Hepatocyte (in vitro differentiated cells): Measurements from ENCODE around the gene DLX3. TPM values are rescaled to one million over a fixed set of nuclear protein-coding genes. Genes with fewer than 3 reads are reported as not detected.

Experiments
- DNase-seq: peaks from one replicate; pipeline ENCODE4 v3.0.0-alpha.2; 2016; ENCODE audit warnings: low spot score
- H2AFZ ChIP-seq: fragments of 200-600 bp; sonication (generic); 2 replicates; pipeline ENCODE4 v1.6.0; 2016; ENCODE audit warnings: antibody characterized with exemption, mild to moderate bottlenecking
- H3K27ac ChIP-seq: fragments of 200-600 bp; sonication (generic); 2 replicates; pipeline ENCODE4 v1.5.1; 2016; ENCODE audit warnings: mild to moderate bottlenecking
- H3K27me3 ChIP-seq: fragments of 200-600 bp; sonication (generic); 2 replicates; pipeline ENCODE4 v1.6.1; 2016
- H3K36me3 ChIP-seq: fragments of 200-600 bp; sonication (generic); replicated peaks from 2 replicates; pipeline ENCODE4 v1.5.1; 2016; ENCODE audit warnings: low read depth; ENCODE audit not compliant: insufficient read depth
- H3K4me1 ChIP-seq: fragments of 200-600 bp; sonication (generic); 2 replicates; pipeline ENCODE4 v1.5.1; 2016; ENCODE audit warnings: mild to moderate bottlenecking, moderate library complexity; ENCODE audit not compliant: insufficient read depth
- H3K4me2 ChIP-seq: fragments of 200-600 bp; sonication (generic); 2 replicates; pipeline ENCODE4 v1.6.0; 2016
- H3K4me3 ChIP-seq: fragments of 200-600 bp; sonication (generic); 2 replicates; pipeline ENCODE4 v1.5.1; 2016; ENCODE audit warnings: mild to moderate bottlenecking
- H3K79me2 ChIP-seq: fragments of 200-600 bp; sonication (generic); 2 replicates; pipeline ENCODE4 v1.6.0; 2017; ENCODE audit warnings: mild to moderate bottlenecking
- H3K9me2 ChIP-seq: fragments of 200-600 bp; sonication (generic); replicated peaks from 2 replicates; pipeline ENCODE4 v1.6.0; 2017; ENCODE audit warnings: mild to moderate bottlenecking; ENCODE audit not compliant: insufficient read depth
- H3K9me3 ChIP-seq: fragments of 200-600 bp; sonication (generic); 2 replicates; pipeline ENCODE4 v1.5.1; 2016; ENCODE audit warnings: low read depth, mild to moderate bottlenecking
- H4K20me1 ChIP-seq: fragments of 200-600 bp; sonication (generic); 2 replicates; pipeline ENCODE4 v1.6.0; 2016; ENCODE audit warnings: mild to moderate bottlenecking; ENCODE audit not compliant: insufficient read depth, poor library complexity, severe bottlenecking
- CTCF ChIP-seq: fragments of 200-600 bp; sonication (generic); IDR thresholded peaks from 2 replicates; pipeline ENCODE4 v1.5.1; 2016; ENCODE audit warnings: antibody characterized with exemption, mild to moderate bottlenecking; ENCODE audit not compliant: poor library complexity
- EZH2 ChIP-seq: fragments of 200-600 bp; sonication (generic); IDR thresholded peaks from 2 replicates; pipeline ENCODE4 v1.6.1; 2016; ENCODE audit warnings: antibody characterized with exemption, mild to moderate bottlenecking, borderline replicate concordance
- EZH2phosphoT487 ChIP-seq: fragments of 200-600 bp; sonication (generic); IDR thresholded peaks from one replicate; pipeline ENCODE4 v1.6.1; 2018; ENCODE audit warnings: antibody characterized with exemption, mild to moderate bottlenecking, low read depth, moderate library complexity; ENCODE audit not compliant: unreplicated experiment, severe bottlenecking
- WGBS: methylation state at CpG from one replicate; pipeline ENCODE4 v1.1.6; 2016; ENCODE audit warnings: low lambda C conversion rate; ENCODE audit errors: missing lambda C conversion rate; 5-methylcytosine and 5-hydroxymethylcytosine counted together
- polyA plus RNA-seq: library from polyadenylated mRNA; unstranded; fragments of >200 nt; fragmentation: Nextera tagmentation; extraction: Ambion mirVana; gene quantifications from 2 replicates; pipeline ENCODE4 v1.2.1, GENCODE V29; 2016
- total RNA-seq: library from RNA; depleted of rRNA; stranded (reverse); fragments of >200 nt; gene quantifications from 2 replicates; pipeline ENCODE4 v1.2.3, GENCODE V29; 2014

DLX3 gene
- total and polyA plus RNA-seq, 2 experiments from 2014 or later, result 0.37 to 1.1 TPM

GRCh38 chr17:49957350-49957749, 37.7 kb downstream of the DLX3 start:
- Histone ChIP-seq H3K36me3 (no peaks in the 10 kb centered on the region), H4K20me1 (no peaks in the 10 kb centered on the region), H3K4me2 (no peak overlapping the region), H3K27me3 (peaks cover 15% of the 10 kb centered on the region), H2AFZ (no peak overlapping the region), H3K27ac (no peak overlapping the region), H3K9me3 (no peaks in the 10 kb centered on the region), H3K4me1 (no peaks in the 10 kb centered on the region), H3K79me2 (no peaks in the 10 kb centered on the region), H3K9me2 (no peaks in the 10 kb centered on the region), H3K4me3 (no peak overlapping the region)
- no peak for DNase-seq
- no peak for TF ChIP-seq EZH2
- no peak for TF ChIP-seq EZH2phosphoT487
- TF ChIP-seq CTCF, result no peak
- whole genome bisulfite sequencing, result 98% methylated on average over 3 of the region's 3 CpGs

GRCh38 chr17:49956780-49957179, 38.2 kb downstream of the DLX3 start:
- Histone ChIP-seq H3K4me2 (no peak overlapping the region), H4K20me1 (no peaks in the 10 kb centered on the region), H3K9me3 (no peaks in the 10 kb centered on the region), H2AFZ (no peak overlapping the region), H3K27me3 (peaks cover 9% of the 10 kb centered on the region), H3K79me2 (no peaks in the 10 kb centered on the region), H3K4me1 (no peaks in the 10 kb centered on the region), H3K27ac (no peak overlapping the region), H3K9me2 (no peaks in the 10 kb centered on the region), H3K4me3 (no peak overlapping the region), H3K36me3 (no peaks in the 10 kb centered on the region)
- 62% methylated on average over 4 of the region's 4 CpGs for WGBS
- TF ChIP-seq EZH2phosphoT487 (no peak), EZH2 (no peak), CTCF (no peak)
- no peak for DNase-seq

GRCh38 chr17:49955157-49955556, 39.9 kb downstream of the DLX3 start:
- Histone ChIP-seq H3K4me3 (no peak overlapping the region), H3K9me2 (no peaks in the 10 kb centered on the region), H3K27me3 (no peaks in the 10 kb centered on the region), H3K27ac (no peak overlapping the region), H3K36me3 (no peaks in the 10 kb centered on the region), H3K79me2 (no peaks in the 10 kb centered on the region), H2AFZ (no peak overlapping the region), H3K4me1 (no peaks in the 10 kb centered on the region), H4K20me1 (no peaks in the 10 kb centered on the region), H3K9me3 (no peaks in the 10 kb centered on the region), H3K4me2 (no peak overlapping the region)
- DNase-seq, result no peak
- WGBS, result 96% methylated on average over 1 of the region's 1 CpG
- TF ChIP-seq EZH2 (no peak), CTCF (no peak), EZH2phosphoT487 (no peak)

GRCh38 chr17:49952912-49953497, 42.0 kb downstream of the DLX3 start:
- no peaks in the 10 kb centered on the region for H3K36me3 ChIP-seq
- no peaks in the 10 kb centered on the region for H3K27me3 ChIP-seq
- no peaks in the 10 kb centered on the region for H4K20me1 ChIP-seq
- no peak overlapping the region for H2AFZ ChIP-seq
- H3K4me1 ChIP-seq, result no peaks in the 10 kb centered on the region
- DNase-seq, result no peak
- no peak for TF ChIP-seq EZH2
- no peaks in the 10 kb centered on the region for H3K9me2 ChIP-seq
- no peaks in the 10 kb centered on the region for H3K79me2 ChIP-seq
- no peak overlapping the region for H3K4me2 ChIP-seq
- H3K4me3 ChIP-seq, result no peak overlapping the region
- H3K9me3 ChIP-seq, result no peaks in the 10 kb centered on the region
- no peak overlapping the region for H3K27ac ChIP-seq
- WGBS, result 65% methylated on average over 8 of the region's 8 CpGs
